ENCODE data around the gene NCAN. TPM values are rescaled to one million over a fixed set of nuclear protein-coding genes. Genes with fewer than 3 reads are reported as not detected.

NCAN gene
- total and polyA plus RNA-seq, 7 donors: 0.03 TPM; not detected in 6

GRCh38 chr19:19169236-19170052 is 42.3 kb upstream of the NCAN start:
- Histone ChIP-seq H3K27me3 (ENCODE audit: insufficient read depth in 3 of 3, low read length in 2 of 3) (no peaks in the 10 kb centered on the region), H3K4me3 (peak overlapping the region; percentile 60), H3K36me3 (ENCODE audit: insufficient read depth in 1 of 2, low read depth in 1 of 2) (no peaks in the 10 kb centered on the region), H3K9me3 (no peaks in the 10 kb centered on the region), H3K4me1 (peaks cover 19% of the 10 kb centered on the region), H3K27ac (no peak overlapping the region)
- intact Hi-C loops (cut with DNase I): loop anchor here in 1 of 2 donors (10.0 kb wide), 1 partner anchor 115 kb away; no protein-coding TSS in a partner anchor
- ATAC-seq: peak in 1 of 4 donors; percentile 4
- no peak for DNase-seq
- WGBS, 3 donors: 70 to 74% (median 74%) methylated on average over 9 of the region's 9 CpGs
- TF ChIP-seq, protein P1, sequence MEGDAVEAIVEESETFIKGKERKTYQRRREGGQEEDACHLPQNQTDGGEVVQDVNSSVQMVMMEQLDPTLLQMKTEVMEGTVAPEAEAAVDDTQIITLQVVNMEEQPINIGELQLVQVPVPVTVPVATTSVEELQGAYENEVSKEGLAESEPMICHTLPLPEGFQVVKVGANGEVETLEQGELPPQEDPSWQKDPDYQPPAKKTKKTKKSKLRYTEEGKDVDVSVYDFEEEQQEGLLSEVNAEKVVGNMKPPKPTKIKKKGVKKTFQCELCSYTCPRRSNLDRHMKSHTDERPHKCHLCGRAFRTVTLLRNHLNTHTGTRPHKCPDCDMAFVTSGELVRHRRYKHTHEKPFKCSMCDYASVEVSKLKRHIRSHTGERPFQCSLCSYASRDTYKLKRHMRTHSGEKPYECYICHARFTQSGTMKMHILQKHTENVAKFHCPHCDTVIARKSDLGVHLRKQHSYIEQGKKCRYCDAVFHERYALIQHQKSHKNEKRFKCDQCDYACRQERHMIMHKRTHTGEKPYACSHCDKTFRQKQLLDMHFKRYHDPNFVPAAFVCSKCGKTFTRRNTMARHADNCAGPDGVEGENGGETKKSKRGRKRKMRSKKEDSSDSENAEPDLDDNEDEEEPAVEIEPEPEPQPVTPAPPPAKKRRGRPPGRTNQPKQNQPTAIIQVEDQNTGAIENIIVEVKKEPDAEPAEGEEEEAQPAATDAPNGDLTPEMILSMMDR (IDR thresholded peaks at IDR 0.05): no peak

DNA sequence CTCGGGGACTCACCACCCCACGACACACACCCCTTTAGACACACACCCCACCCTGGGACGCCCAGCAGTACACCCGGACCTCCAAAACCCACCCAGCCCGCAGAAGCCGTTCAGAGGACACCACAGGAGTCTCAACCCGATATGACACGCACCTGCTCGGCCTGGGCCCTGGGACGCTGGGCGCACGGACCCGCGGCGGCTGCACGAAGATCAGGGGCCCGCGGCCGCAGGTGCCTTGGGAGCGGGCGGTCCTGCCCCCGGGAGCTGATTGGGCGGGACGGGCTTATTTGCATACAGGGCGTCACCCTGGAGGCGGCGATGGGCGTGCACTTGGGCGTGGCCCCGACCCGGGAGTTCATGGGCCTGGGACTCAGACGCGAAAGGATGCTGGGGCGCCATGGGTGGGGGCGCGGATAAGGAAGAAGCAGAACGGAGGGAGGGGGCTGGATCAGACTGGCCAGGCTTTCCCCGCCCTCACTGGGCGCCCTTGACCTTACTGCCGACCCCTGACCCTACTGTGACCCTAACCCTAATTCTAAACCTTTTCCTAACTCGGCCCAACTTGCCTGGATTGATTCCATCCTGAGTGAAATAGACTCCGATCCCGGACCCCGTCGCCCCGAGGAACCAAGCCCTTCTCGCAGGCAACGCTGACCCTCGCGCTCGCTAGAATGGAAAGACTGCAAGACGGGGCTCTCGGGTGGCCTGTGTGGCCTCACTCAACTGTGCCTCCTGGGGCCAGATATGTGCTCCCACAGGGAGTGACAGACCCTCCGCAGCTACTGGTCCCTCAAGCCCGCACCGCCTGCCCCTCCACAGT is 41.5 kb upstream of the NCAN start, which contains the start of gene MEF2B:
Gene MEF2B (minus strand): TSS at position 211 of the 820 bp plus-strand sequence. CDS start 19,528 bp downstream, outside the sequence.
- WGBS, 3 donors: 10 to 12% (median 10%) methylated on average over 54 to 56 of the region's 56 CpGs
- no peak within 1 kb of the TSS for H3K27ac ChIP-seq
- intact Hi-C loops (cut with DNase I): loop anchor here in 1 of 2 donors (10.0 kb wide), 1 partner anchor 115 kb away; no protein-coding TSS in a partner anchor

GRCh38 chr19:19170873-19171672 is 40.7 kb upstream of the NCAN start:
- 68 to 74% (median 69%) methylated on average over 6 of the region's 6 CpGs for WGBS, 3 donors
- Histone ChIP-seq H3K27ac (no peak overlapping the region), H3K9me3 (no peaks in the 10 kb centered on the region), H3K4me3 (no peak overlapping the region), H3K36me3 (ENCODE audit: insufficient read depth in 1 of 2, low read depth in 1 of 2) (no peaks in the 10 kb centered on the region), H3K4me1 (peaks cover 19% of the 10 kb centered on the region), H3K27me3 (ENCODE audit: insufficient read depth in 3 of 3, low read length in 2 of 3) (no peaks in the 10 kb centered on the region)
- DNase-seq (no peak), ATAC-seq (peak in 1 of 4 donors; percentile 5)
- intact Hi-C loops (cut with DNase I): loop anchor here in 1 of 2 donors (10.0 kb wide), 1 partner anchor 116 kb away; no protein-coding TSS in a partner anchor
- TF ChIP-seq, protein P1 (IDR thresholded peaks at IDR 0.05): no peak

More for the DNA sequence above, 41.5 kb upstream of the NCAN start, which contains the start of gene MEF2B:
- ATAC-seq: peak; percentile 89 to 93 (median 90)
- peak within 1 kb of the TSS; percentile 60 for H3K4me3 ChIP-seq
- TF ChIP-seq, protein P1 (IDR thresholded peaks at IDR 0.05): no peak
- peaks cover 19% of the 10 kb centered on the region for H3K4me1 ChIP-seq
- H3K27me3 ChIP-seq (ENCODE audit: insufficient read depth in 3 of 3, low read length in 2 of 3): no peaks in the 10 kb centered on the region
- peak; percentile 82 to 89 for DNase-seq
- no peaks in the 10 kb centered on the region for H3K36me3 ChIP-seq (ENCODE audit: insufficient read depth in 1 of 2, low read depth in 1 of 2)
- H3K9me3 ChIP-seq: no peaks in the 10 kb centered on the region
